GM12801 (cell line): Measurements from ENCODE around the gene OR1J4.

Source experiments
- TF ChIP-seq, protein P1 (sequence below): IDR thresholded peaks from one replicate; pipeline ENCODE4 v1.5.1; 2011; ENCODE audit warnings: control low read depth; ENCODE audit not compliant: insufficient read length; ENCODE audit errors: extremely low read depth

The OR1J4 gene

DNA sequence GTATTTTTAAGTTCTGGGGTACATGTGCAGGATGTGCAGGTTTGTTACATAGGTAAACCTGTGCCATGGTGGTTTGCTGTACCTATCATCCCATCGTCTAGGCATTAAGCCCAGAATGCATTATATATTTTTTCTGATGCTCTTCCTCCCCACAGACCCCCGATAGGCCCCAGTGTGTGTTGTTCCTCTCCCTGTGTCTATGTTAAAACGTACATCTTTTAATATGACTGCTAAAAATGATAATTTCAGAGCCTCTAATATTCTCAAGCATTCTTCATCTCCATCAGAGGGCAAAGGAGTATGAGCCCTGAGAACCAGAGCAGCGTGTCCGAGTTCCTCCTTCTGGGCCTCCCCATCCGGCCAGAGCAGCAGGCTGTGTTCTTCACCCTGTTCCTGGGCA lies 8.4 kb upstream of the OR1J4 start, which contains the start of gene OR1J2:
OR1J2 (plus strand) TSS at position 301 of the 400 bp plus-strand sequence; CDS start at position 301, 0 bp downstream.
- TF ChIP-seq, protein P1, sequence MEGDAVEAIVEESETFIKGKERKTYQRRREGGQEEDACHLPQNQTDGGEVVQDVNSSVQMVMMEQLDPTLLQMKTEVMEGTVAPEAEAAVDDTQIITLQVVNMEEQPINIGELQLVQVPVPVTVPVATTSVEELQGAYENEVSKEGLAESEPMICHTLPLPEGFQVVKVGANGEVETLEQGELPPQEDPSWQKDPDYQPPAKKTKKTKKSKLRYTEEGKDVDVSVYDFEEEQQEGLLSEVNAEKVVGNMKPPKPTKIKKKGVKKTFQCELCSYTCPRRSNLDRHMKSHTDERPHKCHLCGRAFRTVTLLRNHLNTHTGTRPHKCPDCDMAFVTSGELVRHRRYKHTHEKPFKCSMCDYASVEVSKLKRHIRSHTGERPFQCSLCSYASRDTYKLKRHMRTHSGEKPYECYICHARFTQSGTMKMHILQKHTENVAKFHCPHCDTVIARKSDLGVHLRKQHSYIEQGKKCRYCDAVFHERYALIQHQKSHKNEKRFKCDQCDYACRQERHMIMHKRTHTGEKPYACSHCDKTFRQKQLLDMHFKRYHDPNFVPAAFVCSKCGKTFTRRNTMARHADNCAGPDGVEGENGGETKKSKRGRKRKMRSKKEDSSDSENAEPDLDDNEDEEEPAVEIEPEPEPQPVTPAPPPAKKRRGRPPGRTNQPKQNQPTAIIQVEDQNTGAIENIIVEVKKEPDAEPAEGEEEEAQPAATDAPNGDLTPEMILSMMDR: no peak

- TF ChIP-seq, protein P1: no peak
Measured at GRCh38 chr9:122518226-122518625, 715 bp upstream of the OR1J4 start.

GRCh38 chr9:122519376-122519775 lies 435 bp downstream of the OR1J4 start:
- TF ChIP-seq, protein P1: no peak

DNA sequence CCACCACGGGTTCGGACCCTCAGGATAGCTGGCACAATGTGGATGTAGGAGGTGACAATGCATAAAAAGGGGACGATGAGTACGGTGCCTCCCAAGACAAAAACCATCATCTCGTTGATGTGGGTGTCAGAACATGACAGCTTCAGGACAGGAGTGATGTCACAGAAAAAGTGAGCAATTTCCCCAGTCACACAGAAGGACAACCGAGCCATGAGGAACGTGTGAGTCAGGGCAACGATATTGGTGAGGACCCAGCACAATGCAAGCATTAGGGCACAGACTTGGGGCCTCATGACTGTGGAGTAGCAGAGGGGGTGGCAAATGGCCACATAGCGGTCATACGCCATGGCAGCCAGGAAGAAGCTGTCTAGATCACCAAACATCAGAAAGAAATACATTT lies 7.7 kb downstream of the OR1J4 start:
- TF ChIP-seq, protein P1: no peak

DNA sequence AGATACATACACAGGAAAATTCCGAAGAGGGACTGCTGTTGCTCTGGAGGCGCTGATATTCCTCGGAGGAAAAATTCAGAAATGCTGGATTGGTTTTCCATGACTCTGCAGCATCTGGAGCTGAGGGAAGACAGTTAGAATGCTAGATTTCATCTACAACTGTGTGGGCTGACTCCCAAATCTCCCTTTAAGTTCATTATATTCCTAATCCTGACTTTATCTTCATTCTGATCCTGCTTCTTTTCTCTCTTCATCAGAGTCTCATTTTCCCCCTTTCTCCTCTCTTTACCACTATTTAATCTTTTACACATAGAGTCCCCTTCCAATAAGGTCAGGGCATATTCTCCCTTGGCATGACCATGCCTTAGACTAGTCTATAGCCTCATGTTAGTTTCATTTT lies 8.3 kb downstream of the OR1J4 start, which contains the start of gene OR1N1:
OR1N1 (minus strand) TSS at position 101 of the 400 bp plus-strand sequence; CDS start at position 101, 0 bp downstream.
- TF ChIP-seq, protein P1: no peak

- TF ChIP-seq, protein P1: no peak
Measured at GRCh38 chr9:122536134-122536533, 17.2 kb downstream of the OR1J4 start.

DNA sequence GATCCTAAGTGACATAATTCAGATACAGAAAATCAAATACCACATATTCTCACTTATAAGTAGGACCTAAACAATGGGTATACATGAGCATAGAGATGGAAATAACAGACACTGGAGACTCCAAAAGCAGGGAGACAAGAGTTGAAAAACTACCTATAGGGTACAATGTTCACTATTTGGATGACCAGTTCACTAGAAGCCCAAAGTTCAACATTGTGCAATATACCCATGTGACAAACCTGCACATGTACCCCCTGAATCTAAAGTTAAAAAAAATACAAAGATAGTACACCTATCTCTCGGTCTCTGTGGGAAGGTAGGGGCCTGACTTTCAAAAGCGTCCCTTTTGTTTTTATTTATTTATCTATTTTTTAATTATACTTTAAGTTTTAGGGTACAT lies 19.8 kb downstream of the OR1J4 start:
- TF ChIP-seq, protein P1: no peak

DNA sequence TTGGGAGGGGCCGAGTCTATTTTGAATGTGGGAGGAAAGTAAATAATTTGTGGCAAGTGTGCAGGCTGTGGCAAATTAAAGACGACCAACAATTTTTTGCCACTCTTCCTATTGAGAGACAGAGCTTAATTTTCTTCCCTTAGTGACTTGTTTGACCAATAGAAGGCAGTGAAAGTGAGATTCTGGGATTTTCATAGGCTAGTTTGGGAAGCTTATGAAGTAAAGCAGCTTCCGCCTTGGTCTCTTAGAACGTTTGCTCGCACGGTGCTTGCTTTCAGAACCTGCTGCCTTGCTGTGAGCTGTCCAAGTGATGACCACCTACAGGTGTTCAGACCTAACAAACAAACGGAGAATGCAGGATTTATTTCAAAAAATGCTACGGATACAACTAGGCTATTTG lies 27.3 kb downstream of the OR1J4 start:
- TF ChIP-seq, protein P1: no peak
